Natural killer cell treated with Interleukin-12 subunit alpha and Interleukin-12 subunit beta and Interleukin-15 and Interleukin-18, amount 100 ng/mL, for 72 hours (primary cell): ENCODE results near the gene F10. TPM values are rescaled to one million over a fixed set of nuclear protein-coding genes. Genes with fewer than 3 reads are reported as not detected.
A peak's percentile ranks its signal among the peaks of the same experiment; 100 is the strongest.

Source experiments
- ATAC-seq, 2 donors: fragments of 150-1000 bp; cut with Tn5 transposase in 1 of 2; sonication (Bioruptor Pico), chemical (Tn5 transposase) in 1 of 2; 2 replicates each; pipeline ENCODE4 v1.10.0; 2021
- DNase-seq: peaks from one replicate; pipeline ENCODE4 v3.0.0; 2022; ENCODE audit warnings: low spot score
- H3K27ac Mint-ChIP-seq, 2 donors: 1 replicate in 1 of 2; 2 replicates in 1 of 2; pipeline ENCODE4 v1.8.0; 2022; ENCODE audit warnings: mixed read lengths in 2 of 2, mild to moderate bottlenecking in 1 of 2, moderate library complexity in 1 of 2
- H3K27me3 Mint-ChIP-seq, 2 donors: 1 replicate in 1 of 2; 2 replicates in 1 of 2; pipeline ENCODE4 v1.8.0; 2022; ENCODE audit warnings: mixed read lengths in 2 of 2
- H3K36me3 Mint-ChIP-seq: one replicate; pipeline ENCODE4 v1.8.0; 2022; ENCODE audit warnings: mixed read lengths
- H3K4me1 Mint-ChIP-seq, 2 donors: 1 replicate in 1 of 2; 2 replicates in 1 of 2; pipeline ENCODE4 v1.8.0; 2022; ENCODE audit warnings: low read depth in 2 of 2, mixed read lengths in 2 of 2, mild to moderate bottlenecking in 1 of 2
- H3K4me3 Mint-ChIP-seq: one replicate; pipeline ENCODE4 v1.8.0; 2022; ENCODE audit warnings: mixed read lengths
- H3K9me3 Mint-ChIP-seq: 2 replicates; pipeline ENCODE4 v1.8.0; 2022; ENCODE audit warnings: mixed read lengths
- total RNA-seq, 2 donors: library from RNA; stranded (reverse); gene quantifications; one replicate each; pipeline ENCODE4 v1.2.3, GENCODE V29; 2022

Gene F10
- total RNA-seq, 2 donors from 2014 or later = not detected

DNA sequence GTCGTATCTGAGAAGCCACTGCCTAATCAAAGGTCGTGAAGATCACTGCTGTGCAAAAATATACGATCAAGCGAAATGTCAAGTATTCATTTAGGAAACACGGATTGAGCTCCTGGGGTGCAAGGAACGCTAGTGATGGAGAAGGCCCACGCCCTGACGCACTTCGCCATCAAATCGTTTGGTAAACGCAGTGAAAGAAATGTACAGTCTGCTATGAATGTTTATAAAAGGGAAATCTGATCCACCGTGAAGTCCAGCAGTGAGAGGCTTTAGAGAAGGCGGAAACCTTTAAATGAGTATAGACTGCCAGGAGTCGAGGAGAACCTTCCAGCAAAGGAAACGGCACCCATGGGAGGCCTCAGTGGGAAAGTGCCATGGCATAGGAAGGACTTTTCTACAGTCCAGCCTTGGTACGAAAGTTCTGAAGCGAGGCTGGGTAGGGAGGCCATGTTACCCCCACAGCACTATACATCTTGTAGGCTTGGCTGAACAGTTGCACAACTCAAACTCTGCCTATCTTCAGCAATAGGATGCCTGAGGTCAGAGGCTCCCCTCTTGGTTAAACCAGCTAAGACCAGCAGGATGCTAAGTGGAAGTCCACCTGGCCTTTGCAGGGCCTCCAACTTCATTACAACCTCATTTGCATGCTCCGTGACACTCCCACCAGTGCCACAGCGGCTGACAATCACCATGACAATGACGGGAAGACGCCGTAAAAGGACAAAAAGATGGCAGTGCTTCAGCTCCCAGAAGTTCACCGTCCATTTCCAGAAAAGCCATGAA is 65.5 kb downstream of the F10 start:
- Mint-ChIP-seq H3K4me1 (peaks cover 46 to 48% of the 10 kb centered on the region in 2 donors), H3K27ac (peak overlapping the region in 1 of 2 donors; percentile 68)
- no peak for ATAC-seq

DNA sequence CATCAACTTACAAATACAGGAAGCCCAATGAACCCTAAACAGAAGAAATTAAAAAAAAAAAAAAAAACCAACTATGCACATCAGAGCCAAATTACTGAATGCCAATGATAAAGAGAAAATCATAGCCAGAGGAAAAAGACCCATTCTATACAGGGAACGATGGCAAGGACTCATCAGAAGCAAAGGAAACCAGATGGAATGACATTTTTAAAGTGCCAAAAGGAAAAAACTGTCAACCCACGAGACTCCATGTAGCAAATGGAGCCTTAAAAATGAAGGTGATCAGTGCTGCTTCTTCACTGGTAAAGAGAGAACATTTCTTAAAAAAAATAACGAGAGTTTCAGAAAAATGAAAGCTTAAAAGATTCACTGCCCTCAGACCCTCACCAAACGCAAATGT is 67.6 kb downstream of the F10 start:
- DNase-seq (no peak), ATAC-seq (no peak)
- H3K36me3 Mint-ChIP-seq = peaks cover 34% of the 10 kb centered on the region
- no peaks in the 10 kb centered on the region for H3K9me3 Mint-ChIP-seq
- H3K4me1 Mint-ChIP-seq = peaks cover 33 to 35% of the 10 kb centered on the region in 2 donors
- H3K4me3 Mint-ChIP-seq = no peak overlapping the region
- no peak overlapping the region for H3K27ac Mint-ChIP-seq
- no peaks in the 10 kb centered on the region for H3K27me3 Mint-ChIP-seq

More for the DNA sequence above, 65.5 kb downstream of the F10 start:
- no peak for DNase-seq
- Mint-ChIP-seq H3K4me3 (no peak overlapping the region), H3K36me3 (peaks cover 38% of the 10 kb centered on the region), H3K27me3 (no peaks in the 10 kb centered on the region), H3K9me3 (no peaks in the 10 kb centered on the region)

DNA sequence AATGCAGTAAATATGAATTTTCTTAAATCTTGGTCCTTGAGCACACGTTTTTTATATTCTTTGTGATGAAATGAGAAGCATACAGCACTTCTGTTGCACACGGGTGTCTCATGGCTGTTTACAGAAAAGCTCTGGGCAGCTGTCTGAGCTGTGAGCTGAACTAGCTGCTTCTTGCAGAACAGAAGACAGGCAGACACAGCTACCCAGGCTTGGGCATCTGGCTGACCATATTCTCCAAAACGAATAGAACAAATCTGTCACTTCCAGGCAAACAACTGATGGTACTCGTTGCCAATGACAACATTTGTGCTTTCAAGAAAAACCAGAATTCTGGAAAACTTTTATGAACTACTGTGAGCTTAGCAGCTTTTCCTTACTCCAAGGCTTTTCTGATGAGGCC is 69.7 kb downstream of the F10 start:
- H3K36me3 Mint-ChIP-seq = peaks cover 38% of the 10 kb centered on the region
- no peak overlapping the region for H3K27ac Mint-ChIP-seq
- peaks cover 16% of the 10 kb centered on the region in 2 donors for H3K4me1 Mint-ChIP-seq
- no peak overlapping the region for H3K4me3 Mint-ChIP-seq
- H3K27me3 Mint-ChIP-seq = no peaks in the 10 kb centered on the region
- H3K9me3 Mint-ChIP-seq = no peaks in the 10 kb centered on the region
- ATAC-seq = no peak
- no peak for DNase-seq

DNA sequence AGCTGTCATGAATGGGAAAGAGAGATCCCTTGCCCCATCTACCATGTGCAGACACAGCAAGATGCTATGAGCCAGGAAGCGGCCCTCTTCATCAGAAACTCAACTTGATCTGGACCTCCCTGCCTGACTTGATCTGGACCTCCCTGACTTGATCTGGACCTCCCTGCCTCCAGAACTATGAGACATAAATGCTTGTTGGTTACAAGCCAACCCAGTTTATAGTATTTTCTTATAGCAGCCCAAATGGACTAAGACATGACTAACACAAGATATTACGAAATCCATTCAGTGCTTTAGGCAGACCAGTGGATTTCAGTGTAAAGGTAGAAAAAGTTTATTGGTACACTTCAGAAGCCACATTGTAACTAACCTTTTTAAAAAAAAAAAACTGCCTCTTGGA is 70.3 kb downstream of the F10 start:
- no peaks in the 10 kb centered on the region for H3K9me3 Mint-ChIP-seq
- H3K4me1 Mint-ChIP-seq = peaks cover 10 to 11% of the 10 kb centered on the region in 2 donors
- H3K4me3 Mint-ChIP-seq = no peak overlapping the region
- H3K36me3 Mint-ChIP-seq = peaks cover 38% of the 10 kb centered on the region
- no peaks in the 10 kb centered on the region for H3K27me3 Mint-ChIP-seq
- H3K27ac Mint-ChIP-seq = no peak overlapping the region
- no peak for ATAC-seq
- DNase-seq = no peak

- ATAC-seq = no peak
- Mint-ChIP-seq H3K9me3 (no peaks in the 10 kb centered on the region), H3K27me3 (no peaks in the 10 kb centered on the region), H3K4me3 (no peak overlapping the region), H3K36me3 (peaks cover 22% of the 10 kb centered on the region), H3K4me1 (no peaks in the 10 kb centered on the region), H3K27ac (no peak overlapping the region)
- DNase-seq = no peak
Measured at GRCh38 chr13:113195360-113195759, 72.8 kb downstream of the F10 start.

- H3K4me3 Mint-ChIP-seq = no peak overlapping the region
- H3K9me3 Mint-ChIP-seq = no peaks in the 10 kb centered on the region
- H3K4me1 Mint-ChIP-seq = peaks cover 1 to 2% of the 10 kb centered on the region in 2 donors
- peaks cover 22% of the 10 kb centered on the region for H3K36me3 Mint-ChIP-seq
- DNase-seq (no peak), ATAC-seq (no peak)
- no peaks in the 10 kb centered on the region for H3K27me3 Mint-ChIP-seq
- no peak overlapping the region for H3K27ac Mint-ChIP-seq
Measured at GRCh38 chr13:113196970-113197737, 74.6 kb downstream of the F10 start.

Other genes starting within 250 kb of the F10 start
- gene MCF2L, start 153.6 kb upstream of the F10 start, total RNA-seq = under 1 TPM; 0.56 to 0.74 TPM
- not detected for gene F7, start 17.0 kb upstream of the F10 start, total RNA-seq
- gene PROZ, start 35.8 kb downstream of the F10 start, total RNA-seq = not detected
- 10 to 100 TPM; 29.4 to 68.3 TPM for gene PCID2, start 85.9 kb downstream of the F10 start, total RNA-seq
- gene CUL4A, start 86.8 kb downstream of the F10 start, total RNA-seq = 10 to 100 TPM; 51.4 to 86.2 TPM
- 100 to 1,000 TPM; 104 to 108 TPM for gene LAMP1, start 174.4 kb downstream of the F10 start, total RNA-seq
- gene GRTP1, start 241.3 kb downstream of the F10 start, total RNA-seq = not detected